GM12878 (cell line): ENCODE results near the gene DNAH3. TPM values are rescaled to one million over a fixed set of nuclear protein-coding genes. Genes with fewer than 3 reads are reported as not detected.

Experiments
- CUX1 ChIP-seq: IDR thresholded peaks from 2 replicates; pipeline ENCODE4 v1.6.1; 2012; ENCODE audit warnings: improper control_type of control experiment, low read depth, low read length; ENCODE audit not compliant: insufficient replicate concordance
- E2F8 ChIP-seq: fragments of 450-650 bp; IDR thresholded peaks from 2 replicates; pipeline ENCODE4 v1.6.1; 2018; ENCODE audit warnings: mild to moderate bottlenecking, low read depth, moderate library complexity; ENCODE audit not compliant: partially characterized antibody
- GABPA ChIP-seq: IDR thresholded peaks from 2 replicates; pipeline ENCODE4 v1.6.1; 2014; ENCODE audit warnings: antibody characterized with exemption, low read depth, mild to moderate bottlenecking, inconsistent platforms
- IKZF1 ChIP-seq: fragments of 450-650 bp; conservative IDR thresholded peaks from 2 replicates; pipeline ENCODE4 v1.6.1; 2017; ENCODE audit warnings: antibody characterized with exemption, mild to moderate bottlenecking
- IKZF2 ChIP-seq, 2 experiments: fragments of 450-650 bp; IDR thresholded peaks; 2 replicates each; pipeline ENCODE4 v1.6.1; 2017; ENCODE audit warnings: mild to moderate bottlenecking in 2 of 2, moderate library complexity in 2 of 2
- MXI1 ChIP-seq: fragments of 150-350 bp; IDR thresholded peaks from 2 replicates; pipeline ENCODE4 v1.6.1; 2011; ENCODE audit warnings: low read depth, mild to moderate bottlenecking, inconsistent platforms, low read length, improper control_type of control experiment
- PML ChIP-seq: IDR thresholded peaks from 2 replicates; pipeline ENCODE4 v1.6.1; 2012; ENCODE audit warnings: low read length, inconsistent platforms
- RAD21 ChIP-seq: IDR thresholded peaks from 2 replicates; pipeline ENCODE4 v1.6.1; 2011; ENCODE audit warnings: mild to moderate bottlenecking, low read depth, low read length, moderate library complexity; ENCODE audit not compliant: insufficient read depth
- RCOR1 ChIP-seq: conservative IDR thresholded peaks from 2 replicates; pipeline ENCODE4 v1.6.1; 2012; ENCODE audit warnings: low read depth, low read length, improper control_type of control experiment
- RELB ChIP-seq: fragments of 450-650 bp; IDR thresholded peaks from 2 replicates; pipeline ENCODE4 v1.6.1; 2017; ENCODE audit warnings: low read depth, mild to moderate bottlenecking, moderate library complexity
- RFX5 ChIP-seq: IDR thresholded peaks from 2 replicates; pipeline ENCODE4 v1.6.1; 2011; ENCODE audit warnings: low read depth, low read length, improper control_type of control experiment
- SIX5 ChIP-seq: IDR thresholded peaks from 2 replicates; pipeline ENCODE4 v1.6.1; 2011; ENCODE audit warnings: mild to moderate bottlenecking, low read depth, low read length, moderate library complexity; ENCODE audit not compliant: severe bottlenecking
- SUPT20H ChIP-seq: IDR thresholded peaks from 2 replicates; pipeline ENCODE4 v1.6.1; 2011; ENCODE audit warnings: low read depth, mild to moderate bottlenecking, low read length, moderate library complexity, borderline replicate concordance; ENCODE audit not compliant: control insufficient read depth
- TAF1 ChIP-seq: IDR thresholded peaks from 2 replicates; pipeline ENCODE4 v1.6.1; 2011; ENCODE audit warnings: mild to moderate bottlenecking, low read depth, low read length, borderline replicate concordance
- TBL1XR1 ChIP-seq: IDR thresholded peaks from 2 replicates; pipeline ENCODE4 v1.6.1; 2012; ENCODE audit warnings: low read depth, low read length, improper control_type of control experiment
- USF1 ChIP-seq: IDR thresholded peaks from 2 replicates; pipeline ENCODE4 v1.6.1; 2011; ENCODE audit warnings: borderline replicate concordance, low read depth, mild to moderate bottlenecking, moderate library complexity, mixed read lengths, low read length; ENCODE audit not compliant: insufficient read depth; ENCODE audit errors: extremely low read length
- ZBED1 ChIP-seq: IDR thresholded peaks from 2 replicates; pipeline ENCODE4 v1.6.1; 2016; ENCODE audit warnings: borderline replicate concordance
- polyA plus RNA-seq, 11 experiments: library from polyadenylated mRNA; depleted of rRNA in 4 of 11; unstranded in 6 of 11; stranded (reverse) in 5 of 11; fragments of >200 nt; fragmentation: Nextera tagmentation in 4 of 11; fragmentation: Illumina TruSeq in 1 of 11; extraction: Ambion mirVana in 4 of 11; extraction: Trizol in 1 of 11; gene quantifications; 1 replicate in 1 of 11; 2 replicates in 10 of 11; pipeline versions ENCODE4 v1.2.1 to v1.2.3, GENCODE V29; 2011 to 2016; ENCODE audit warnings: inconsistent platforms in 2 of 11, missing spikeins in 2 of 11, low read depth in 1 of 11
- total RNA-seq, 4 experiments: library from RNA; depleted of rRNA in 3 of 4; stranded (reverse); fragments of >200 nt in 3 of 4; fragmentation: Illumina TruSeq in 1 of 4; extraction: Trizol in 1 of 4; gene quantifications; 2 replicates each; pipeline versions ENCODE4 v1.2.1 to v1.2.3, GENCODE V29; 2013 to 2021

DNAH3 gene
- total and polyA plus RNA-seq, 10 of the 15 experiments (the other 5 are each of a cell fraction or from before 2014, with no cell fraction given), result under 0.01 to 0.04 (median 0.04) TPM; not detected in 5

GRCh38 chr16:21156767-21157467 is 6.3 kb upstream of the DNAH3 start (continued):
- no peak for TF ChIP-seq E2F8
- peak; percentile 58 to 64 for TF ChIP-seq IKZF2 (IDR thresholded peaks at IDR 0.05)
- TF ChIP-seq ZBED1, result no peak
- TF ChIP-seq CUX1, result no peak
- no peak for TF ChIP-seq MXI1
- no peak for TF ChIP-seq SUPT20H
- TF ChIP-seq RAD21, result peak; percentile 78
- no peak for TF ChIP-seq USF1
- no peak for TF ChIP-seq SIX5
- TF ChIP-seq RCOR1, result no peak
- TF ChIP-seq RFX5, result no peak
- no peak for TF ChIP-seq TAF1
- 0 out of 2 replicates have a peak, but pooled peaks have one; percentile 25 for TF ChIP-seq RELB
- no peak for TF ChIP-seq GABPA
- TF ChIP-seq TBL1XR1, result no peak
- peak; percentile 68 for TF ChIP-seq IKZF1
- TF ChIP-seq PML, result no peak
